ENCODE results near the gene CELA2B. TPM values are rescaled to one million over a fixed set of nuclear protein-coding genes. Genes with fewer than 3 reads are reported as not detected.

Gene CELA2B
- total RNA-seq, 2 donors from 2014 or later = not detected

- no peaks in the 10 kb centered on the region for H3K4me1 Mint-ChIP-seq
- H3K27me3 Mint-ChIP-seq (ENCODE audit: insufficient read depth) = no peaks in the 10 kb centered on the region
- DNase-seq = no peak
- H3K9ac ChIP-seq (ENCODE audit: extremely low read depth, low read length, poor library complexity, severe bottlenecking) = no peak overlapping the region
- TF ChIP-seq CTCF (conservative IDR thresholded peaks at IDR 0.05) = no peak
- WGBS, 2 experiments (ENCODE audit: insufficient coverage in 1 of 2, insufficient read length in 1 of 2) = 89 to 91% methylated on average over 5 of the region's 5 CpGs
- no peaks in the 10 kb centered on the region for H3K27me3 ChIP-seq (ENCODE audit: control insufficient read depth, insufficient read depth, low read length, poor library complexity, severe bottlenecking)
- H3K27ac ChIP-seq (ENCODE audit: low read depth, low read length) = no peak overlapping the region
- H3K9me3 ChIP-seq (ENCODE audit: control insufficient read depth, low read length) = no peaks in the 10 kb centered on the region
- H3K36me3 ChIP-seq (ENCODE audit: control insufficient read depth, insufficient read depth, low read length) = no peaks in the 10 kb centered on the region
- no peaks in the 10 kb centered on the region for H3K4me1 ChIP-seq (ENCODE audit: control insufficient read depth, insufficient read depth, low read length)
- no peaks in the 10 kb centered on the region for H3K9me3 Mint-ChIP-seq
- H3K4me3 ChIP-seq (ENCODE audit: low read length) = no peak overlapping the region
- H3K36me3 Mint-ChIP-seq (ENCODE audit: low read depth) = no peaks in the 10 kb centered on the region
- H3K4me3 Mint-ChIP-seq = no peak overlapping the region
- no peak overlapping the region for H3K27ac Mint-ChIP-seq
Measured at GRCh38 chr1:15442759-15443158, 33.1 kb upstream of the CELA2B start.

GRCh38 chr1:15443281-15443680 is 32.6 kb upstream of the CELA2B start:
- Mint-ChIP-seq H3K36me3 (ENCODE audit: low read depth) (no peaks in the 10 kb centered on the region), H3K27ac (no peak overlapping the region), H3K27me3 (ENCODE audit: insufficient read depth) (no peaks in the 10 kb centered on the region), H3K4me1 (no peaks in the 10 kb centered on the region), H3K9me3 (no peaks in the 10 kb centered on the region), H3K4me3 (no peak overlapping the region)
- Histone ChIP-seq H3K4me3 (ENCODE audit: low read length) (no peak overlapping the region), H3K9ac (ENCODE audit: extremely low read depth, low read length, poor library complexity, severe bottlenecking) (no peak overlapping the region), H3K27me3 (ENCODE audit: control insufficient read depth, insufficient read depth, low read length, poor library complexity, severe bottlenecking) (no peaks in the 10 kb centered on the region), H3K9me3 (ENCODE audit: control insufficient read depth, low read length) (no peaks in the 10 kb centered on the region), H3K36me3 (ENCODE audit: control insufficient read depth, insufficient read depth, low read length) (no peaks in the 10 kb centered on the region), H3K27ac (ENCODE audit: low read depth, low read length) (no peak overlapping the region), H3K4me1 (ENCODE audit: control insufficient read depth, insufficient read depth, low read length) (no peaks in the 10 kb centered on the region)
- TF ChIP-seq CTCF (conservative IDR thresholded peaks at IDR 0.05) = no peak
- 76 to 86% methylated on average over 5 of the region's 5 CpGs for WGBS, 2 experiments (ENCODE audit: insufficient coverage in 1 of 2, insufficient read length in 1 of 2)
- DNase-seq = no peak

- Mint-ChIP-seq H3K27ac (no peak overlapping the region), H3K27me3 (ENCODE audit: insufficient read depth) (no peaks in the 10 kb centered on the region), H3K36me3 (ENCODE audit: low read depth) (no peaks in the 10 kb centered on the region), H3K4me3 (no peak overlapping the region), H3K9me3 (no peaks in the 10 kb centered on the region), H3K4me1 (no peaks in the 10 kb centered on the region)
- Histone ChIP-seq H3K36me3 (ENCODE audit: control insufficient read depth, insufficient read depth, low read length) (no peaks in the 10 kb centered on the region), H3K4me1 (ENCODE audit: control insufficient read depth, insufficient read depth, low read length) (no peaks in the 10 kb centered on the region), H3K27me3 (ENCODE audit: control insufficient read depth, insufficient read depth, low read length, poor library complexity, severe bottlenecking) (no peaks in the 10 kb centered on the region), H3K9ac (ENCODE audit: extremely low read depth, low read length, poor library complexity, severe bottlenecking) (no peak overlapping the region), H3K9me3 (ENCODE audit: control insufficient read depth, low read length) (no peaks in the 10 kb centered on the region), H3K27ac (ENCODE audit: low read depth, low read length) (no peak overlapping the region), H3K4me3 (ENCODE audit: low read length) (no peak overlapping the region)
- DNase-seq = no peak
- no peak for TF ChIP-seq CTCF (conservative IDR thresholded peaks at IDR 0.05)
- WGBS, 2 experiments (ENCODE audit: insufficient coverage in 1 of 2, insufficient read length in 1 of 2) = 95 to 96% methylated on average over 12 to 17 of the region's 17 CpGs
Measured at GRCh38 chr1:15444468-15445389, 31.2 kb upstream of the CELA2B start.

All from endodermal cell (in vitro differentiated cells).